Fibroblast of the aortic adventitia (primary cell): Measurements from ENCODE around the gene KCTD4. TPM values are rescaled to one million over a fixed set of nuclear protein-coding genes. Genes with fewer than 3 reads are reported as not detected.
"Not testable (repeated sequence)": the region's sequence is repeated elsewhere in the genome, so short reads cannot be mapped to it uniquely, and the experiment has no call there.

ENCODE experiments used
- DNase-seq: peaks from one replicate; pipeline ENCODE4 v3.0.0-alpha.2; 2010; ENCODE audit warnings: low read depth
- H3K4me3 ChIP-seq: 2 replicates; pipeline ENCODE4 v1.5.1; 2011; ENCODE audit warnings: low read depth, mild to moderate bottlenecking, control low read depth, low read length, moderate library complexity
- CTCF ChIP-seq: IDR thresholded peaks from 2 replicates; pipeline ENCODE4 v1.5.1; 2011; ENCODE audit warnings: mild to moderate bottlenecking, low read length, control low read depth, inconsistent platforms; ENCODE audit not compliant: insufficient read depth
- total RNA-seq: library from RNA; depleted of rRNA; stranded (reverse); fragments of >200 nt; gene quantifications from 2 replicates; pipeline ENCODE4 v1.2.3, GENCODE V29; 2012; ENCODE audit warnings: low replicate concordance

The KCTD4 gene
- total RNA-seq, result not detected in 2 replicates

- peak; percentile 37 for DNase-seq
- no peak for TF ChIP-seq CTCF
- H3K4me3 ChIP-seq, result no peak within 1 kb of the TSS
These were observed at the start of gene KCTD4 for GRCh38 chr13:45200701-45201232. KCTD4 (minus strand) TSS chr13:45201045; CDS start chr13:45194567, 6,478 bp downstream.

- no peak for DNase-seq
- H3K4me3 ChIP-seq, result no peak overlapping the region
- TF ChIP-seq CTCF, result no peak
These were observed 48.8 kb upstream of the KCTD4 start for GRCh38 chr13:45249662-45250061.

GRCh38 chr13:45244736-45245135, 43.9 kb upstream of the KCTD4 start:
- DNase-seq, H3K4me3 ChIP-seq: not testable (repeated sequence)

- no peak for DNase-seq
- no peak for TF ChIP-seq CTCF
- H3K4me3 ChIP-seq, result no peak overlapping the region
These were observed 42.2 kb upstream of the KCTD4 start for GRCh38 chr13:45243077-45243476.

- no peak for DNase-seq
- TF ChIP-seq CTCF, result no peak
- no peak overlapping the region for H3K4me3 ChIP-seq
These were observed 41.7 kb upstream of the KCTD4 start for GRCh38 chr13:45242524-45242923.

GRCh38 chr13:45242070-45242469, 41.2 kb upstream of the KCTD4 start:
- no peak overlapping the region for H3K4me3 ChIP-seq
- TF ChIP-seq CTCF, result no peak
- DNase-seq, result peak; percentile 64

- TF ChIP-seq CTCF, result no peak
- DNase-seq, result no peak
- no peak overlapping the region for H3K4me3 ChIP-seq
These were observed 39.3 kb upstream of the KCTD4 start for GRCh38 chr13:45240143-45240542.
